Measurements from ENCODE around the gene EMD. TPM values are rescaled to one million over a fixed set of nuclear protein-coding genes. Genes with fewer than 3 reads are reported as not detected.

EMD gene
- total and polyA plus RNA-seq, 10 of the 15 experiments (the other 5 are each of a cell fraction or from before 2014, with no cell fraction given) = 0.76 to 100 (median 43.2) TPM

DNA sequence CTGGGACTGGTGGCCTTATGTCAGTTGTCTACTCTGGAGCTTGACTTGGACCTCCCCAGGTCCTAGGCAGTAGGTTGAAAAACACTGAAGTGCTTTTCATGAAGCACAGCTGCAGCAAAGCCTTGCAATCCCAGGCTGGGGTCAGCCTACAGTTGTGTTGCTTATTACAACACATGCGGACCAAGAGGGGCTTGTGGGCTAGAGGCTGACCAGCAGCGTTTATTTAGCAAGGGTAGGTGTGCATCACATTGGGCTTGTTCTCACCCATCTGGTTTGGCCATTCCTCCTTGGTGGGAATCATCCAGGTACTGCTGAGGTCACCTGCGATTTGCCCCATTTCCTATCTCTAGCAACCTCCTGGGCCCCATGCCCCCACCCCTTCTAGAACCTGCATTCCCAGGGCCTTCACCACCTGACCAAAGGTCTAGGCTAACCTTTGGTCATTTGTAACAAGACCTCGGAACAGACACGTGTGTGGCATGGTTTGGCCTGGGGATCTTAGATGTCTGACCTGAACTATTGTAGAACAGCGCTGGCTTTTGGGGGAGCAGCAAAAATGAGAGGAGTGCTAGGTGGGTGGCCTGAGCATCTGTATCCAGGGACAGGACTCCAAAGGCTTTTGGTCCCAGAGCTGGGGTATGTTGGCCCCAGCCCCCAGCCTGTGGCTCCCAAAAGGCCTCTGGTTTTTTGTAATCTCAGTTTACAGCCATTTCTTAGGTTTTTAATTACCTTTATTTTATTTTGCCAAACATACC is 22.1 kb downstream of the EMD start (continued):
- TF ChIP-seq, protein P1, sequence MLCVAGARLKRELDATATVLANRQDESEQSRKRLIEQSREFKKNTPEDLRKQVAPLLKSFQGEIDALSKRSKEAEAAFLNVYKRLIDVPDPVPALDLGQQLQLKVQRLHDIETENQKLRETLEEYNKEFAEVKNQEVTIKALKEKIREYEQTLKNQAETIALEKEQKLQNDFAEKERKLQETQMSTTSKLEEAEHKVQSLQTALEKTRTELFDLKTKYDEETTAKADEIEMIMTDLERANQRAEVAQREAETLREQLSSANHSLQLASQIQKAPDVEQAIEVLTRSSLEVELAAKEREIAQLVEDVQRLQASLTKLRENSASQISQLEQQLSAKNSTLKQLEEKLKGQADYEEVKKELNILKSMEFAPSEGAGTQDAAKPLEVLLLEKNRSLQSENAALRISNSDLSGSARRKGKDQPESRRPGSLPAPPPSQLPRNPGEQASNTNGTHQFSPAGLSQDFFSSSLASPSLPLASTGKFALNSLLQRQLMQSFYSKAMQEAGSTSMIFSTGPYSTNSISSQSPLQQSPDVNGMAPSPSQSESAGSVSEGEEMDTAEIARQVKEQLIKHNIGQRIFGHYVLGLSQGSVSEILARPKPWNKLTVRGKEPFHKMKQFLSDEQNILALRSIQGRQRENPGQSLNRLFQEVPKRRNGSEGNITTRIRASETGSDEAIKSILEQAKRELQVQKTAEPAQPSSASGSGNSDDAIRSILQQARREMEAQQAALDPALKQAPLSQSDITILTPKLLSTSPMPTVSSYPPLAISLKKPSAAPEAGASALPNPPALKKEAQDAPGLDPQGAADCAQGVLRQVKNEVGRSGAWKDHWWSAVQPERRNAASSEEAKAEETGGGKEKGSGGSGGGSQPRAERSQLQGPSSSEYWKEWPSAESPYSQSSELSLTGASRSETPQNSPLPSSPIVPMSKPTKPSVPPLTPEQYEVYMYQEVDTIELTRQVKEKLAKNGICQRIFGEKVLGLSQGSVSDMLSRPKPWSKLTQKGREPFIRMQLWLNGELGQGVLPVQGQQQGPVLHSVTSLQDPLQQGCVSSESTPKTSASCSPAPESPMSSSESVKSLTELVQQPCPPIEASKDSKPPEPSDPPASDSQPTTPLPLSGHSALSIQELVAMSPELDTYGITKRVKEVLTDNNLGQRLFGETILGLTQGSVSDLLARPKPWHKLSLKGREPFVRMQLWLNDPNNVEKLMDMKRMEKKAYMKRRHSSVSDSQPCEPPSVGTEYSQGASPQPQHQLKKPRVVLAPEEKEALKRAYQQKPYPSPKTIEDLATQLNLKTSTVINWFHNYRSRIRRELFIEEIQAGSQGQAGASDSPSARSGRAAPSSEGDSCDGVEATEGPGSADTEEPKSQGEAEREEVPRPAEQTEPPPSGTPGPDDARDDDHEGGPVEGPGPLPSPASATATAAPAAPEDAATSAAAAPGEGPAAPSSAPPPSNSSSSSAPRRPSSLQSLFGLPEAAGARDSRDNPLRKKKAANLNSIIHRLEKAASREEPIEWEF (IDR thresholded peaks at IDR 0.05; ENCODE audit: insufficient replicate concordance, low read depth, low read length) = no peak
- TF ChIP-seq, protein P2, sequence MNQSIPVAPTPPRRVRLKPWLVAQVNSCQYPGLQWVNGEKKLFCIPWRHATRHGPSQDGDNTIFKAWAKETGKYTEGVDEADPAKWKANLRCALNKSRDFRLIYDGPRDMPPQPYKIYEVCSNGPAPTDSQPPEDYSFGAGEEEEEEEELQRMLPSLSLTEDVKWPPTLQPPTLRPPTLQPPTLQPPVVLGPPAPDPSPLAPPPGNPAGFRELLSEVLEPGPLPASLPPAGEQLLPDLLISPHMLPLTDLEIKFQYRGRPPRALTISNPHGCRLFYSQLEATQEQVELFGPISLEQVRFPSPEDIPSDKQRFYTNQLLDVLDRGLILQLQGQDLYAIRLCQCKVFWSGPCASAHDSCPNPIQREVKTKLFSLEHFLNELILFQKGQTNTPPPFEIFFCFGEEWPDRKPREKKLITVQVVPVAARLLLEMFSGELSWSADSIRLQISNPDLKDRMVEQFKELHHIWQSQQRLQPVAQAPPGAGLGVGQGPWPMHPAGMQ (IDR thresholded peaks at IDR 0.05; ENCODE audit: borderline replicate concordance) = no peak
- TF ChIP-seq, protein P3, sequence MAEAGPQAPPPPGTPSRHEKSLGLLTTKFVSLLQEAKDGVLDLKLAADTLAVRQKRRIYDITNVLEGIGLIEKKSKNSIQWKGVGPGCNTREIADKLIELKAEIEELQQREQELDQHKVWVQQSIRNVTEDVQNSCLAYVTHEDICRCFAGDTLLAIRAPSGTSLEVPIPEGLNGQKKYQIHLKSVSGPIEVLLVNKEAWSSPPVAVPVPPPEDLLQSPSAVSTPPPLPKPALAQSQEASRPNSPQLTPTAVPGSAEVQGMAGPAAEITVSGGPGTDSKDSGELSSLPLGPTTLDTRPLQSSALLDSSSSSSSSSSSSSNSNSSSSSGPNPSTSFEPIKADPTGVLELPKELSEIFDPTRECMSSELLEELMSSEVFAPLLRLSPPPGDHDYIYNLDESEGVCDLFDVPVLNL (IDR thresholded peaks at IDR 0.05; ENCODE audit: low read depth, low read length) = no peak
- TF ChIP-seq SREBF1 (IDR thresholded peaks at IDR 0.05; ENCODE audit: low read length) (no peak), NFYB (IDR thresholded peaks at IDR 0.05; ENCODE audit: insufficient read depth, low read depth, low read length) (no peak), SPI1 (IDR thresholded peaks at IDR 0.05; ENCODE audit: borderline replicate concordance, insufficient read depth, low read depth, low read length) (no peak), RELA (IDR thresholded peaks at IDR 0.05; ENCODE audit: borderline replicate concordance, partially characterized antibody) (no peak), CREB1 (IDR thresholded peaks at IDR 0.05; ENCODE audit: low read depth) (peak; percentile 4; the same call in 1 of the 2 replicates), EZH2 (IDR thresholded peaks at IDR 0.05; ENCODE audit: borderline replicate concordance, control insufficient read depth, low read depth, low read length) (no peak), TBL1XR1 (IDR thresholded peaks at IDR 0.05; ENCODE audit: low read depth, low read length) (no peak), ZNF24 (IDR thresholded peaks at IDR 0.05) (no peak), HDAC6 (IDR thresholded peaks at IDR 0.05; ENCODE audit: unreplicated experiment) (peak; percentile 71), FOXM1 (IDR thresholded peaks at IDR 0.05; ENCODE audit: low read depth, low read length) (no peak), CBFB (IDR thresholded peaks at IDR 0.05; ENCODE audit: low read depth) (peak; percentile 42; the same call in 1 of the 2 replicates), MYC (IDR thresholded peaks at IDR 0.05; ENCODE audit: insufficient read depth, insufficient read length, insufficient replicate concordance, low read length, severe bottlenecking) (no peak), BHLHE40 (IDR thresholded peaks at IDR 0.05; ENCODE audit: borderline replicate concordance in 1 of 2, low read depth in 2 of 2, low read length in 1 of 2) (no peak), CHD1 (IDR thresholded peaks at IDR 0.05; ENCODE audit: low read depth, low read length) (no peak), ATF7 (IDR thresholded peaks at IDR 0.05; ENCODE audit: low read depth) (no peak), RBBP5 (conservative IDR thresholded peaks at IDR 0.05) (no peak), MXI1 (IDR thresholded peaks at IDR 0.05; ENCODE audit: low read depth, low read length) (no peak)
- TF ChIP-seq, protein P4, sequence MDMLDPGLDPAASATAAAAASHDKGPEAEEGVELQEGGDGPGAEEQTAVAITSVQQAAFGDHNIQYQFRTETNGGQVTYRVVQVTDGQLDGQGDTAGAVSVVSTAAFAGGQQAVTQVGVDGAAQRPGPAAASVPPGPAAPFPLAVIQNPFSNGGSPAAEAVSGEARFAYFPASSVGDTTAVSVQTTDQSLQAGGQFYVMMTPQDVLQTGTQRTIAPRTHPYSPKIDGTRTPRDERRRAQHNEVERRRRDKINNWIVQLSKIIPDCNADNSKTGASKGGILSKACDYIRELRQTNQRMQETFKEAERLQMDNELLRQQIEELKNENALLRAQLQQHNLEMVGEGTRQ (IDR thresholded peaks at IDR 0.05; ENCODE audit: borderline replicate concordance, low read depth, low read length) = no peak
